Measurements from ENCODE around the gene LRRC39. TPM values are rescaled to one million over a fixed set of nuclear protein-coding genes. Genes with fewer than 3 reads are reported as not detected.
"Not testable (repeated sequence)": the region's sequence is repeated elsewhere in the genome, so short reads cannot be mapped to it uniquely, and the experiment has no call there.

The LRRC39 gene
- total RNA-seq, 4 donors from 2014 or later: 0.39 to 7.5 (median 1.5) TPM

DNA sequence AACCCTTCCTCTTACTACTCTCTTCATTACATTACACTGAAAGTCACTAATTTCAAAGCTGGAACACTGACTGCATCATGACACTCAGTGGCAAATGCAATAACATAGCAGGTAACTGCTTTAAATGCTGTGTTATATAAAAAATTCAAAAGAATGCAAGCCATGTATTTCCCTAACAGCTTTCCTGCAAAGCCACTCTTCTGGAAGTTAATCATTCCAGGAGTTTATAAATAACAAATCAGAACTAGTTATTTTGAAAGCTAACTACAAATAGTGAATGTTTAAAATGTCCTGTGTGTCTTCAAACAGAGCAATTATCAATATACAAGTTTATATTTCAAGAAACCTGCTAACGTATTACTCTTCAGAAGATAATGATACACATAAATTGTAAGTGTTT lies 37.0 kb upstream of the LRRC39 start:
- TF ChIP-seq, protein P1, sequence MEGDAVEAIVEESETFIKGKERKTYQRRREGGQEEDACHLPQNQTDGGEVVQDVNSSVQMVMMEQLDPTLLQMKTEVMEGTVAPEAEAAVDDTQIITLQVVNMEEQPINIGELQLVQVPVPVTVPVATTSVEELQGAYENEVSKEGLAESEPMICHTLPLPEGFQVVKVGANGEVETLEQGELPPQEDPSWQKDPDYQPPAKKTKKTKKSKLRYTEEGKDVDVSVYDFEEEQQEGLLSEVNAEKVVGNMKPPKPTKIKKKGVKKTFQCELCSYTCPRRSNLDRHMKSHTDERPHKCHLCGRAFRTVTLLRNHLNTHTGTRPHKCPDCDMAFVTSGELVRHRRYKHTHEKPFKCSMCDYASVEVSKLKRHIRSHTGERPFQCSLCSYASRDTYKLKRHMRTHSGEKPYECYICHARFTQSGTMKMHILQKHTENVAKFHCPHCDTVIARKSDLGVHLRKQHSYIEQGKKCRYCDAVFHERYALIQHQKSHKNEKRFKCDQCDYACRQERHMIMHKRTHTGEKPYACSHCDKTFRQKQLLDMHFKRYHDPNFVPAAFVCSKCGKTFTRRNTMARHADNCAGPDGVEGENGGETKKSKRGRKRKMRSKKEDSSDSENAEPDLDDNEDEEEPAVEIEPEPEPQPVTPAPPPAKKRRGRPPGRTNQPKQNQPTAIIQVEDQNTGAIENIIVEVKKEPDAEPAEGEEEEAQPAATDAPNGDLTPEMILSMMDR (IDR thresholded peaks at IDR 0.05): no peak
- H3K4me1 ChIP-seq: no peaks in the 10 kb centered on the region
- H3K4me3 ChIP-seq: no peak overlapping the region
- H3K9me3 ChIP-seq: no peaks in the 10 kb centered on the region
- peaks cover 0 to 81% (median 13%) of the 10 kb centered on the region in 3 donors for H3K36me3 ChIP-seq
- H3K27me3 ChIP-seq: no peaks in the 10 kb centered on the region
- H3K27ac ChIP-seq: no peak overlapping the region
- WGBS, 2 donors: 83 to 86% methylated on average over 1 of the region's 1 CpG
- DNase-seq (ENCODE audit: low spot score in 2 of 2): no peak

DNA sequence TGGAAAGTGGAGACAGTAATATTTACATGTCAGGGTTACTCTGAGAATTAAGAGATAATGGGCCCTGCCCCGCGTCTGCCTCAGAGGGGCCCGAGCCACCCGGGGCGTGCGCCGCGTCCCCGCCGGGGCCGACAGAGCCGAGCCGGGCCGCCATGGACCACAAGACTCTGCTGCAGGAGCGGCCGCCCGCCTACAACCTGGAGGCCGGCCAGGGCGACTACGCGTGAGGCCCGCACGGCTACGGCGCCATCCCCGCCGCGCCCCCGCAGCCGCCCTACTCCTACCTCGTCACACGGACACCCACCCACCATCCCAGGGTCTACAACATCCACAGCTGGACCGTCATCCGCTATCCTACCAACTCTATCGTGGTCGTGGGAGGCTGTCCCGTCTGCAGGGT lies 35.1 kb upstream of the LRRC39 start:
- peaks cover 0 to 82% (median 13%) of the 10 kb centered on the region in 3 donors for H3K36me3 ChIP-seq
- TF ChIP-seq EP300 (IDR thresholded peaks at IDR 0.05) (no peak), POLR2A (IDR thresholded peaks at IDR 0.05) (no peak)
- TF ChIP-seq, protein P1 (IDR thresholded peaks at IDR 0.05): no peak

GRCh38 chr1:100206301-100206700 lies 28.2 kb upstream of the LRRC39 start:
- H3K27ac ChIP-seq: no peak overlapping the region
- TF ChIP-seq, protein P1 (IDR thresholded peaks at IDR 0.05): no peak
- TF ChIP-seq EP300 (IDR thresholded peaks at IDR 0.05) (no peak), POLR2A (IDR thresholded peaks at IDR 0.05) (no peak)
- 95 to 100% methylated on average over 2 of the region's 2 CpGs for WGBS, 2 donors
- H3K4me3 ChIP-seq: no peak overlapping the region
- peaks cover 0 to 95% (median 0%) of the 10 kb centered on the region in 3 donors for H3K36me3 ChIP-seq
- no peaks in the 10 kb centered on the region for H3K4me1 ChIP-seq
- no peaks in the 10 kb centered on the region for H3K27me3 ChIP-seq
- H3K9me3 ChIP-seq: peaks cover 0 to 16% (median 0%) of the 10 kb centered on the region in 4 donors
- no peak for DNase-seq (ENCODE audit: low spot score in 2 of 2)

More for the DNA sequence above, 35.1 kb upstream of the LRRC39 start:
- no peaks in the 10 kb centered on the region for H3K27me3 ChIP-seq
- WGBS, 2 donors: 98 to 99% methylated on average over 27 to 37 of the region's 37 CpGs
- no peaks in the 10 kb centered on the region for H3K9me3 ChIP-seq
- no peak overlapping the region for H3K4me3 ChIP-seq
- DNase-seq (ENCODE audit: low spot score in 2 of 2): no peak
- no peaks in the 10 kb centered on the region for H3K4me1 ChIP-seq
- no peak overlapping the region for H3K27ac ChIP-seq

GRCh38 chr1:100205593-100205992 lies 27.5 kb upstream of the LRRC39 start:
- H3K27ac ChIP-seq; H3K4me3 ChIP-seq; DNase-seq (ENCODE audit: low spot score in 2 of 2); H3K27me3 ChIP-seq; H3K4me1 ChIP-seq: not testable (repeated sequence)
- H3K36me3 ChIP-seq: peaks cover 0 to 95% (median 4%) of the 10 kb centered on the region in 3 donors
- H3K9me3 ChIP-seq: peaks cover 0 to 16% (median 0%) of the 10 kb centered on the region in 4 donors
- WGBS, 2 donors: 92 to 97% methylated on average over 2 of the region's 2 CpGs

DNA sequence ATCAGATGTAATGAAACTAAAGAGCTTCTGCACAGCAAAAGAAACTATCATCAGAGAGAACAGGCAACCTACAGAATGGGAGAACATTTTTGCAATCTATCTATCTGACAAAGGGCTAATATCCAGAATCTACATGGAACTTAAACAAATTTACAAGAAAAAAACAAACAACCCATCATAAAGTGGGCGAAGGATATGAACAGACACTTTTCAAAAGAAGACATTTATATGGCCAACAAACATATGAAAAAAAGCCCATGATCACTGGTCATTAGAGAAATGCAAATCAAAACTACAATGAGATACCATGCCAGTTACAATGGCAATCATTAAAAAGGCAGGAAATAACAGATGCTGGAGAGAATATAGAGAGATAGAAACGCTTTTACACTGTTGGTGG lies 27.0 kb upstream of the LRRC39 start:
- H3K36me3 ChIP-seq: peaks cover 0 to 97% (median 8%) of the 10 kb centered on the region in 3 donors
- H3K27me3 ChIP-seq; H3K27ac ChIP-seq; H3K4me1 ChIP-seq; H3K4me3 ChIP-seq; DNase-seq (ENCODE audit: low spot score in 2 of 2): not testable (repeated sequence)
- WGBS, 2 donors: 96 to 98% methylated on average over 2 of the region's 2 CpGs
- H3K9me3 ChIP-seq: peaks cover 0 to 16% (median 0%) of the 10 kb centered on the region in 4 donors

GRCh38 chr1:100202703-100203102 lies 24.6 kb upstream of the LRRC39 start:
- not testable (repeated sequence) for H3K27ac ChIP-seq; DNase-seq (ENCODE audit: low spot score in 2 of 2); H3K4me1 ChIP-seq; H3K27me3 ChIP-seq; H3K4me3 ChIP-seq
- H3K36me3 ChIP-seq: peaks cover 0 to 99% (median 13%) of the 10 kb centered on the region in 3 donors
- peaks cover 0 to 16% (median 0%) of the 10 kb centered on the region in 4 donors for H3K9me3 ChIP-seq
- WGBS, 2 donors: 40 to 43% methylated on average over 2 of the region's 2 CpGs

DNA sequence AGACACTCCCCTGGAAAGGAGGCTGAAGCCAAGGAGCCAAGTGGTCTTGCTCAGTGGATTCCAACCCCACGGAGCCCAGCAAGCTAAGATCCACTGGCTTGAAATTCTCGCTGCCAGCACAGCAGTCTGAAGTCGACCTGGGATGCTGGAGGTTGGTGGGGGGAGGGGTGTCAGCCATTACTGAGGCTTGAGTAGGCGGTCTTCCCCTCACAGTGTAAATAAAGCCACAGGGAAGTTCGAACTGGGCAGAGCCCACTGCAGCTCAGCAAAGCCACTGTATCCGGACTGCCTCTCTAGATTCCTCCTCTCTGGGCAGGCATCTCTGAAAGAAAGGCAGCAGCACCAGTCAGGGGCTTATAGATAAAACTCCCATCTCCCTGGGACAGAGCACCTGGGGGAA lies 22.0 kb upstream of the LRRC39 start:
- not testable (repeated sequence) for H3K27ac ChIP-seq; H3K4me3 ChIP-seq; H3K4me1 ChIP-seq; H3K27me3 ChIP-seq; DNase-seq (ENCODE audit: low spot score in 2 of 2)
- WGBS, 2 donors: 57 to 65% methylated on average over 6 of the region's 6 CpGs
- Histone ChIP-seq H3K36me3 (peaks cover 0 to 95% (median 13%) of the 10 kb centered on the region in 3 donors), H3K9me3 (peaks cover 0 to 12% (median 0%) of the 10 kb centered on the region in 4 donors)

Data from tibial nerve (tissue), 4 donors.